ENCODE measurements around the gene MEAF6. TPM values are rescaled to one million over a fixed set of nuclear protein-coding genes. Genes with fewer than 3 reads are reported as not detected.
A peak's percentile ranks its signal among the peaks of the same experiment; 100 is the strongest.

MEAF6 gene
- total RNA-seq, 1 donor from 2014 or later, result 79.9 TPM

DNA sequence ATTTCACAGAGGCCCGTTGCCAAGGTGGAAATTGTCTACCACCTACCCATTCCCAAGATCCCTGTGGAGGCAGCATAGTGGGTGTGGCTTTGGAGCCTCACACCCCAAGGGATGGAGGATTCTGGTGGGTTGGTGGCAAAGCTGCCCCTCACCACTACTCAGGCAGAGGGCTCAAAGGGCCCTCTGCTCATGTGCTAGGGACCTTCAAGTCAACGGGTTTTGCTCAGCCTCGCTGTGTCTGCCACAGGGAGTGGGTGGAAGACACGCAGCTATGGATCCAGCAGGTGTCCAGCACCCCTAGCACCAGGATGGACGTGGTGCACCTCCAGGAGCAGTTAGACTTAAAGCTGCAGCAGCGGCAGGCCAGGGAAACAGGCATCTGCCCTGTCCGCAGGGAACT, 44.5 kb upstream of the MEAF6 start:
- H3K27me3 Mint-ChIP-seq, result no peaks in the 10 kb centered on the region
- TF ChIP-seq, protein P1, sequence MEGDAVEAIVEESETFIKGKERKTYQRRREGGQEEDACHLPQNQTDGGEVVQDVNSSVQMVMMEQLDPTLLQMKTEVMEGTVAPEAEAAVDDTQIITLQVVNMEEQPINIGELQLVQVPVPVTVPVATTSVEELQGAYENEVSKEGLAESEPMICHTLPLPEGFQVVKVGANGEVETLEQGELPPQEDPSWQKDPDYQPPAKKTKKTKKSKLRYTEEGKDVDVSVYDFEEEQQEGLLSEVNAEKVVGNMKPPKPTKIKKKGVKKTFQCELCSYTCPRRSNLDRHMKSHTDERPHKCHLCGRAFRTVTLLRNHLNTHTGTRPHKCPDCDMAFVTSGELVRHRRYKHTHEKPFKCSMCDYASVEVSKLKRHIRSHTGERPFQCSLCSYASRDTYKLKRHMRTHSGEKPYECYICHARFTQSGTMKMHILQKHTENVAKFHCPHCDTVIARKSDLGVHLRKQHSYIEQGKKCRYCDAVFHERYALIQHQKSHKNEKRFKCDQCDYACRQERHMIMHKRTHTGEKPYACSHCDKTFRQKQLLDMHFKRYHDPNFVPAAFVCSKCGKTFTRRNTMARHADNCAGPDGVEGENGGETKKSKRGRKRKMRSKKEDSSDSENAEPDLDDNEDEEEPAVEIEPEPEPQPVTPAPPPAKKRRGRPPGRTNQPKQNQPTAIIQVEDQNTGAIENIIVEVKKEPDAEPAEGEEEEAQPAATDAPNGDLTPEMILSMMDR (conservative IDR thresholded peaks at IDR 0.05), result no peak
- no peak overlapping the region for H3K4me3 Mint-ChIP-seq
- DNase-seq (ENCODE audit: extremely low spot score, unreplicated experiment), result no peak
- no peaks in the 10 kb centered on the region for H3K9me3 Mint-ChIP-seq
- H3K27ac Mint-ChIP-seq, result no peak overlapping the region
- H3K4me1 Mint-ChIP-seq (ENCODE audit: unreplicated experiment), result peaks cover 22% of the 10 kb centered on the region
- peaks cover 2% of the 10 kb centered on the region for H3K36me3 Mint-ChIP-seq

DNA sequence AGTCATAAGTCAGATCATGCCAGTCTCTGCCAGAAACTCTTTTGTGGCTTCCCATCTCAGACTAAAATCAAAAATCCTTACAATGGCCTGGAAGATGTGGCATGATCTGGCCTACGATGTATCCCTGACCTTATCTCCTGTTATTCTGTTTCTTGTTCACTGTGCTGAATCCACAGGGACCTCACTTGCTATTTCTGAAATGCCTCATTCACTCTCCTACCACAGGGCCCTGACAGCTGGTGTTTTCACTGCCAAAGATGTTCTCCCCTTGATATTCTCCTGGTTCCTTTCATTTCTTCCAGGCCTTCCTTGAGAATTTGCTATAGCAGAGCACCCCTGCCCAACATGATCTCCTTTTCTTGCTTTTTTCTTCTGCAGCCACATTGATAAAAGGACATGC, 43.8 kb upstream of the MEAF6 start:
- Mint-ChIP-seq H3K9me3 (no peaks in the 10 kb centered on the region), H3K4me1 (ENCODE audit: unreplicated experiment) (peaks cover 25% of the 10 kb centered on the region), H3K4me3 (peak overlapping the region; percentile 75), H3K27me3 (no peaks in the 10 kb centered on the region), H3K27ac (peak overlapping the region; percentile 3), H3K36me3 (peaks cover 4% of the 10 kb centered on the region)
- TF ChIP-seq, protein P1 (conservative IDR thresholded peaks at IDR 0.05), result no peak
- DNase-seq (ENCODE audit: extremely low spot score, unreplicated experiment), result no peak

DNA sequence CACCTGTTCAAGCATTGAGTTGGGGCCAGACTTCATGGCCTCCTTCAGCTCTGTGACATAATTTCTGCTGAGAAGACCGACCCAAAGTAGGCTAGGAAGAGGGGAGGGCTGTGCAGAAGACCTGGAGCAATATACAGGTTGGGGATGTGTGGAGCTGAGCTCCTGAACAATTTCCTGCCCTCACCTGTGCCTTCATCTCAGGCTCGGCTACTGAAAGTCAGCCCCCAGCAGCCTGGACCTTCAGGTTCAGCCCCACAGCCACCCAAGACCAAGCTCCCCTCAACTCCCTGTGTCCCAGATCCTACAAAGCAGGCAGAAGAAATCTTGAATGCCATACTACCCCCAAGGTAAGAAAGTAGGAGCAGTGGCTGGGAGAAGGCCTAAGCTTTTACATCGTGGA, 42.8 kb upstream of the MEAF6 start:
- DNase-seq (ENCODE audit: extremely low spot score, unreplicated experiment), result no peak
- H3K27ac Mint-ChIP-seq, result peak overlapping the region; percentile 92
- H3K27me3 Mint-ChIP-seq, result no peaks in the 10 kb centered on the region
- H3K9me3 Mint-ChIP-seq, result no peaks in the 10 kb centered on the region
- H3K4me3 Mint-ChIP-seq, result peak overlapping the region; percentile 92
- peaks cover 4% of the 10 kb centered on the region for H3K36me3 Mint-ChIP-seq
- peaks cover 33% of the 10 kb centered on the region for H3K4me1 Mint-ChIP-seq (ENCODE audit: unreplicated experiment)
- TF ChIP-seq, protein P1 (conservative IDR thresholded peaks at IDR 0.05), result no peak

DNA sequence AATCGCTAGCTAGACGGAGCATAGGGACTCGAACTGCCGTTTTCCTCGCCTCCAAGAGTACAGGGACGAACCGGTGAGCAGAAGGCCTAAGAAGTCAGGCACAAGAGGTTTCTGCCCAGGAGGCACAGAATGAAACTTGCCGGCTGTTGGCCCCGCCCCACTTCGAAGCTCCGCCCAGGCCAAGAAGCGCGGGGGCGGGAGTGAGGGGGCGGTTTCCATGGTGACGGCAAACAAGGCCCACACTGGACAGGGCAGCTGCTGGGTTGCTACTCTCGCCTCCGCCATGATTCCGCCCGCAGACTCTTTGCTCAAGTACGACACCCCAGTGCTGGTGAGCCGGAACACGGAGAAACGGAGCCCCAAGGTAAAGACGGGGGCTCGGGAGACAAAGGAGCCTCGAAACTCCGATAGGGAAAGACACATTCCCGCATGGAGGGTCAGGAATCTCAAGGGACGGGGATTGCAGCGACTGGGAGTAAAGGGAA, 42.2 kb upstream of the MEAF6 start, which contains the start of gene DNALI1:
Gene DNALI1 (plus strand): TSS at position 229 of the 485 bp plus-strand sequence. CDS start 55 bp downstream, at position 284.
- TF ChIP-seq, protein P1 (conservative IDR thresholded peaks at IDR 0.05), result no peak

DNA sequence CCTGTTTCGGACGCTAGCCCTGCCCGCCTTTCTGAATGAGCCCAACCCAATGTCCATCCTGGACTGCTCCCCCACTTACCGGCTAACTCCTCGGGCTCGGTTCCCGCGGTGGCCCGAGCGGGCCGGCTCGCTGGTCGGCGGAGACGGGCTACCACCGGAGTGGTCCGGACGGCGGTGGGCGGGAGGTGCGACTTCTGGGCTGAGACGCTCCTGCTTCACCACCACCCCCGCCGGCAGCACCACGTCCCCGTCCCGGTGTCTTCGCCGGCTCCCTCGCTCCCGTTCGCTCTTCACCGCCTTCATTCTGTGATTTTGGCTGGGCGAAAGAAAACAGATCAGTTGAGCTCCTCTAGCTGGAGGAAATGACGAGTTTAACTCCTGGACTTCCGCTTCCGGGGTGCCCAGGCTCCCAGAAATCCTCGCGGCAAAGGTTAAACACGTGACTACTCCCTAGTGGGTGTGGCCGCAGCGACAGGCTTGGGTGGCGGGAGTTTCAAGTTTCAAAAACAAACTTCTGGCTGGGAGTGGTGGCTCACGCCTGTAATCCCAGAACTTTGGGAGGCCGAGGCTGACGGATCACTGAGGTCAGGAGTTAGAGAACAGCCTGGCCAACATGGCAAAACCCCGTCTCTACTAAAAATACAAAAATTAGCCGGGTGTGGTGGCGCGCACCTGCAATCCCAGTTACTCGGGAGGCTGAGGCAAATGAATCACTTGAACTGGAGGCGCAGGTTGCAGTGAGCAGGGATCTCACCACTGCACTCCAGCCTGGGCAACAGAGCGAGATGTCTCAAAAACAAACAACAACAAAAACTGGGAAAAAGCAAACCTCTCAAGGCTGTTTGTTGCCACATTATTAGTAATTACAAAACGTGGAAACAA, 39.6 kb upstream of the MEAF6 start, which contains the start of gene SNIP1:
Gene SNIP1 (minus strand): TSS at position 367 of the 882 bp plus-strand sequence. CDS start 64 bp downstream, at position 303.
- TF ChIP-seq, protein P1 (conservative IDR thresholded peaks at IDR 0.05), result no peak
- Mint-ChIP-seq H3K36me3 (peaks cover 4% of the 10 kb centered on the region), H3K27me3 (no peaks in the 10 kb centered on the region), H3K4me3 (peak within 1 kb of the TSS; percentile 100), H3K27ac (peak within 1 kb of the TSS; percentile 97), H3K9me3 (no peaks in the 10 kb centered on the region), H3K4me1 (ENCODE audit: unreplicated experiment) (peaks cover 33% of the 10 kb centered on the region)
- DNase-seq (ENCODE audit: extremely low spot score, unreplicated experiment), result peak; percentile 88

More for the DNA sequence above, 42.2 kb upstream of the MEAF6 start, which contains the start of gene DNALI1:
- Mint-ChIP-seq H3K27me3 (no peaks in the 10 kb centered on the region), H3K4me3 (peak within 1 kb of the TSS; percentile 92), H3K27ac (peak within 1 kb of the TSS; percentile 92), H3K36me3 (peaks cover 4% of the 10 kb centered on the region), H3K9me3 (no peaks in the 10 kb centered on the region), H3K4me1 (ENCODE audit: unreplicated experiment) (peaks cover 33% of the 10 kb centered on the region)
- DNase-seq (ENCODE audit: extremely low spot score, unreplicated experiment), result peak; percentile 93
